Activated naive CD8-positive, alpha-beta T cell treated with anti-CD3 and anti-CD28 coated beads, Interleukin-2, amount 10 ng/mL, durations not matched to agents 7 days and 5 days (primary cell): ENCODE data around the gene DHRS7B. TPM values are rescaled to one million over a fixed set of nuclear protein-coding genes. Genes with fewer than 3 reads are reported as not detected.

Experiments
- ATAC-seq: fragments of 150-1000 bp; cut with Tn5 transposase; one replicate; pipeline ENCODE4 v1.10.0; 2021; ENCODE audit warnings: low read depth, moderate library complexity
- POLR2A ChIA-PET: fragments of 350-600 bp; sonication (Branson Sonifier 250); formaldehyde crosslinking; loops from one replicate; lab custom pipeline; 2021; ENCODE audit warnings: antibody characterized with exemption; lab: Charles Lee
- DNase-seq: peaks from one replicate; pipeline ENCODE4 v3.0.0; 2021
- H3K27ac Mint-ChIP-seq: one replicate; pipeline ENCODE4 v1.8.0; 2022; ENCODE audit warnings: mild to moderate bottlenecking, mixed read lengths
- H3K27me3 Mint-ChIP-seq: one replicate; pipeline ENCODE4 v1.8.0; 2022; ENCODE audit warnings: mild to moderate bottlenecking, moderate library complexity, mixed read lengths
- H3K36me3 Mint-ChIP-seq: one replicate; pipeline ENCODE4 v1.8.0; 2021; ENCODE audit warnings: mild to moderate bottlenecking, mixed read lengths
- H3K4me1 Mint-ChIP-seq: one replicate; pipeline ENCODE4 v1.8.0; 2021; ENCODE audit warnings: mixed read lengths
- H3K4me3 Mint-ChIP-seq: one replicate; pipeline ENCODE4 v1.8.0; 2022; ENCODE audit warnings: mild to moderate bottlenecking, moderate library complexity, mixed read lengths
- H3K9me3 Mint-ChIP-seq: one replicate; pipeline ENCODE4 v1.8.0; 2021; ENCODE audit warnings: mixed read lengths
- total RNA-seq, 2 experiments: library from RNA; stranded (reverse); gene quantifications; one replicate each; pipeline ENCODE4 v1.2.3, GENCODE V29; 2021

The DHRS7B gene
- total RNA-seq, 2 experiments from 2014 or later, result 12.6 to 14.2 TPM

DNA sequence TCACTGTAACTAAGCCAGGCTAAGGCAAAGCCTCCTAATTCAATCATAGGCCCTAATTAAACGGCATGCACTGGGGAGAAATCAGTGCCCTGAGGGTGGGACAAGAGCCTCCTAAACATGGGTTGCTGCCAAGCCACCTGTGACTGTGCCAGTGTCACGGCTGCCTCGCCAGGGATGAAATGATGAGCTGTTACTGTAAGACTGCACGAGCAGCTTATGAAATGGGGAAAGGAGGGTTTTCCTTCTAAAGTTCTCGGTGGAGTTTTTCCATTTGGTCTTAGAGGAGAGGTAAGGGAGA is 74.5 kb downstream of the DHRS7B start:
- H3K36me3 Mint-ChIP-seq, result peaks cover 11% of the 10 kb centered on the region
- POLR2A ChIA-PET, result interaction anchor here (0.5 kb wide), 1 partner anchor 63 kb away, joined by 4 read pairs; no protein-coding TSS in a partner anchor
- H3K9me3 Mint-ChIP-seq, result no peaks in the 10 kb centered on the region
- H3K4me3 Mint-ChIP-seq, result no peak overlapping the region
- peaks cover 11% of the 10 kb centered on the region for H3K4me1 Mint-ChIP-seq
- H3K27me3 Mint-ChIP-seq, result no peaks in the 10 kb centered on the region
- H3K27ac Mint-ChIP-seq, result no peak overlapping the region
- DNase-seq (no peak), ATAC-seq (no peak)

DNA sequence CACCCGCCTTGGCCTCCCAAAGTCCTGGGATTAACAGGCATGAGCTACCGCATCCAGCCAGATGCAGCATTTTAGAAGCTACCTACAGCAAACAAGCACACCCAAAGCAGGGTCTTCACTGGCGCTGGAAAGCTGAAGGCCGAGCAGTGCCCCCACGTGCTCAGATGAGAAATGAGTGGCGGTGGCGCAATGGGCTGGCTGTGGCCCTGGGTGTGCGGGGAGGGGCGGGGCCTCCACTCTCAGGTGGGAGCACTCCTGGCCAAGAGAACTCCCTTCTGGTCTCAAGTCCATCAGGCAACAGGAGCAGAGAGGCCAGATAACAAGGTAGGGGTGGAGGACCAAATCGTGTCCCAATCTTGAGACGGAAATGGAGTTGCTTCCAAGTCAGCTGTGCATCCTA is 75.1 kb downstream of the DHRS7B start:
- H3K4me3 Mint-ChIP-seq, result no peak overlapping the region
- ATAC-seq (no peak), DNase-seq (no peak)
- H3K36me3 Mint-ChIP-seq, result peaks cover 9% of the 10 kb centered on the region
- H3K27me3 Mint-ChIP-seq, result no peaks in the 10 kb centered on the region
- no peak overlapping the region for H3K27ac Mint-ChIP-seq
- peaks cover 11% of the 10 kb centered on the region for H3K4me1 Mint-ChIP-seq
- POLR2A ChIA-PET, result no interaction called here
- H3K9me3 Mint-ChIP-seq, result no peaks in the 10 kb centered on the region

DNA sequence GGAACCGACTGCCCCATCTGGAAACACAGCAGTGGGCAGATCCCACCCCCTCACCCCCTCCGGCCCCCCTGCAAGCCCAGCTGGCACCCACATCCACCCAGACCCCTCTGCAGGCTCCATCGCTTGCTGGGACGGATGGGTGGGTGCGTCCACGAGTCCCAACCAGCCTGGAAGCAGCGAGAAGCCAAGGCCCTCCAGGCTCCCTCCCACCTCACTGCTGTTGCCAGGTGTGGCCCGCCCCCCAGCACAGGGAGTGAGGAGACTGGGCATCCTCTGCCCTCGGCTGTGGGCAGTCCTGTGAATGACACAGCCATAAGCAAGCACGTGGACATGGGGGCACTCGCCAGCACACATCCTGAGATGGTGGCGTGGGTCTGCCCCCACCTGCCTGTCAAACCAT is 75.7 kb downstream of the DHRS7B start:
- Mint-ChIP-seq H3K9me3 (no peaks in the 10 kb centered on the region), H3K27me3 (no peaks in the 10 kb centered on the region), H3K4me1 (peaks cover 11% of the 10 kb centered on the region), H3K27ac (no peak overlapping the region), H3K36me3 (peaks cover 9% of the 10 kb centered on the region), H3K4me3 (no peak overlapping the region)
- DNase-seq (no peak), ATAC-seq (no peak)
- POLR2A ChIA-PET, result interaction anchor here (1.9 kb wide), 1 partner anchor 11 kb away, joined by 8 read pairs; the partner anchor contains the start of gene TMEM11

DNA sequence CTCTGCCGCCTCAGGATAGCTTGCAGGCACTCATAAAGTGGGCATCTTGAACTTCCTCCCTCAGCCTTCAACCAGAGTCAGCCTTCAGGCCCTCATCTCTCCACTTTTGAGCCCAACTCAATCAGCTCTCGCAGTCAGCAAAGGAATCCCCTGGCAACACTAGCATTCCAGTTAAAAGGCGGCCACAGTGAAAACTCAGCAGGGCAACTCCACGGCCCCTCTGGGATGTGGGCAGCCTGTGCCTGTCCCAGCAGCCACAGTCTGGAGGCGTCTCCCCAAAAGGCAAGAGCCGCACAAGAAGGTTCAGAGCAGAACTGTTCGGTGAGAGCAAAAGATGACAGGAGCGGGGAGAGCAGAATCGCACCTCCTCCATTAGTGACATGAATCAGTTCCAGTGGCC is 78.2 kb downstream of the DHRS7B start:
- H3K27ac Mint-ChIP-seq, result no peak overlapping the region

DNA sequence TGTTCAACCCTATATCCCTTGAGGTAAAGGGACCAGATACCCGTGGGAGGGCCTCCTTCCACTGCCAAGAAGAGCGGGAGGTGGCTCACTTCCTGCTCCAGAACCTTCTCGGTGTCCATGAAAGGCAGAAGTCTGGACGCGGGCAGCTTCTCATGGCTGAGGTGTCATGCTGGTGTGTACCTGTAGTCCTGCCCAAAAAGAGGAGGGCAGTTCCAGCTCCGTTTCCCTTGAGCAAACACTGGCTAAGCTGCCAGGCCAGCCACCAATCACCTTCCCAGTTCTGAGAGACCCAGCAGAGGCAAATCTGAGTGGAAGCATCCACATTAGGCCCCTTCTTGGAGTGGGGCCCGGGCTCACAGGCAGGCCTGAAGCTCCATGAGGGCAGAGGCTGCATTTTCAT is 81.6 kb downstream of the DHRS7B start:
- no peaks in the 10 kb centered on the region for H3K27me3 Mint-ChIP-seq
- ATAC-seq (no peak), DNase-seq (no peak)
- peaks cover 7% of the 10 kb centered on the region for H3K36me3 Mint-ChIP-seq
- H3K4me3 Mint-ChIP-seq, result no peak overlapping the region
- H3K27ac Mint-ChIP-seq, result no peak overlapping the region
- POLR2A ChIA-PET, result no interaction called here
- peaks cover 26% of the 10 kb centered on the region for H3K4me1 Mint-ChIP-seq
- no peaks in the 10 kb centered on the region for H3K9me3 Mint-ChIP-seq

More for the DNA sequence above, 78.2 kb downstream of the DHRS7B start:
- H3K27me3 Mint-ChIP-seq, result no peaks in the 10 kb centered on the region
- DNase-seq (no peak), ATAC-seq (no peak)
- H3K4me3 Mint-ChIP-seq, result no peak overlapping the region
- POLR2A ChIA-PET, result interaction anchor here (0.9 kb wide), 1 partner anchor 15 kb away, joined by 3 read pairs; no protein-coding TSS in a partner anchor
- no peaks in the 10 kb centered on the region for H3K9me3 Mint-ChIP-seq
- peaks cover 2% of the 10 kb centered on the region for H3K36me3 Mint-ChIP-seq
- peaks cover 12% of the 10 kb centered on the region for H3K4me1 Mint-ChIP-seq

DNA sequence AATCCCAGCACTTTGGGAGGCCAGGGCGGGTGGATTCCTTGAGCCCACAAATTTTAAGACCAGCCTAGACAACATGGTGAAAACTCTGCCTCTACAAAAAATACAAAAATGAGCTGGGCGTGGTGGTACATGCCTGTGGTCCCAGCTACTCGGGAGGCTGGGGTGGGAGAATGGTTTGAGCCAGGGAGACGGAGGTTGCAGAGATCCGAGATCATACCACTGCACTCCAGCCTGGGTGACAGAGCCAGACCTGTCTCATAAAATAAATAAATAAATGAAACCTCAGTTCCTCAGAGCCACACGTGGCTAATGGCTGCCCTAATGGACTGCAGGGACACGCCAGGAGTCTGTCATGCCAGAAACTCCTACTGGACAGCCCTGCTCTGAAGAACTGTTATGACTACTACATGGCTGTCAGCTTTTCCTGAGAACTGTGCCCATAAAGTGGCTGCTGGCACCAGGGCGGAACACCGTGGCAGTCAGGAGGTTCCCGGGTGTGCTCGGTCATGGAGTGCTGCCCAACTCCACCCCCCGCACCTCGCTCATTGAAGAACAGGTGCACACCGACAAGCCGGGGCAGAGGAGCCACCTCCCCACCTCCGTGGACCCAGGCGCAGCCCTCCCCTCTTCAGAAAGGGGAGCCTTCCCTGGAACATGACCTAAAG is 82.9 kb downstream of the DHRS7B start:
- Mint-ChIP-seq H3K9me3 (no peaks in the 10 kb centered on the region), H3K4me3 (no peak overlapping the region), H3K36me3 (peaks cover 7% of the 10 kb centered on the region), H3K4me1 (peaks cover 27% of the 10 kb centered on the region), H3K27me3 (no peaks in the 10 kb centered on the region), H3K27ac (no peak overlapping the region)
- DNase-seq (no peak), ATAC-seq (no peak)
- POLR2A ChIA-PET, result no interaction called here

DNA sequence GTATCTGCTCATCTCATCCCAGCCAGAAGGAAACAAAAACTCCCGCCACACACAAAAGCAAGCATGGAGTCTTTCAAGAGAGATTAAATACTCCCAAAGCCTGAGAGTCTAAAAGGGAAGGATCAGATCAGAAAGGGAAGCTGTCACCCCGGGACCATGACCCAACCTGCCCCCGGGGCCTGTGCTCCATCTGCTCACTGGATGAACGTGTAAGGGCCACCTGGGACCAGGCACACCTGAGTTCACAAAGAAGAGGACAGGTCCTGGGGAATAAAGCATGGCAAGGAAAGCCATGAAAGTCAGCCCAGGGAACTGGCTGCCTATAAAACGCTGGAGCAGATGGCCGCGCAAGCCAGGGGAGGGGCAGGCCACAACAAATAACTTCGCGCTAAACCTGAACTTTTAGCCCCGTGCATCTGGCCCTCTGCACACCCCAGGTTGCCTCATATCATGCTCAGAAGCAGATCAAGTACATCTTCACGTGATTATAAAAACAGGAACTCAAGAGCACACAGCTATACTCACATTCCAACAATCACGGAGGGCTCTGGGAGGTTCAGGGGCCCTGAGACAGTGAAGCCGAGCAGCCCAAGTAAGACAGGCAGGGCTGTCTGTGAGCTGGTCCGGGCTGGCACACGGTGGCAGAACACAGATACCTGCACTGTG is 83.8 kb downstream of the DHRS7B start:
- Mint-ChIP-seq H3K36me3 (peaks cover 7% of the 10 kb centered on the region), H3K27me3 (no peaks in the 10 kb centered on the region), H3K4me3 (no peak overlapping the region), H3K27ac (no peak overlapping the region), H3K4me1 (peaks cover 32% of the 10 kb centered on the region), H3K9me3 (no peaks in the 10 kb centered on the region)
- no peak for DNase-seq
- POLR2A ChIA-PET, result no interaction called here
- ATAC-seq, result no peak

DNA sequence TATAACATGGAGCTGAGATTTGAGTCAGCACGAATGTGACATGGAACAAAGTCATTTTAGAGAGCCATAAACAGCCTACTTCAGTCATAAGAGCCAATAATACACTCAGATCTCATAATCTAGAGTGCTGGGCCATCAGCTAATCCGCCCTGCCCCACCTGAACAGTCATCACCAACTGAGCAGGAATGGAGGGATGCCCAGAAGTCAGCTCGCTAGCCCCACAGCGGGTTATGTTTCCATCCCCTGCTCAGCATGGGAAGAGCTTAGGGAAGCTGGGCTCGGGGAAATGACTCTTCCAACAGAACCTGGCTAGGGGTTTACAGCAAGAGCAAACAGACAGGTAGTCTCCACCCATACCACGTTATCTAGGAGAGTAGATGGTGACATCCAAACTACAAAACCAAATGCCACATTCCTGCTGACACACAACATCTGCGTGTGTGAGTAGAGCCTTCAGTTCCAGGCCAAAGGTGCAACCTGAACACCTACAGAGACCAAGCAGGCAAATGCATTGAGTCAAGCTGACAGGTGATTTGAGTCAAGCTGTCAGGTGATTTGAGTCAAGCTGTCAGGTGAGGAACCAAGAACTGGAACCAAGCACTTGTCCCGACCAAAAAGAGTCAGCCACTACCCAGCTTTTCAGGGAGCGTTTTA is 85.2 kb downstream of the DHRS7B start:
- Mint-ChIP-seq H3K27ac (no peak overlapping the region), H3K27me3 (no peaks in the 10 kb centered on the region), H3K36me3 (peaks cover 8% of the 10 kb centered on the region), H3K4me1 (peaks cover 38% of the 10 kb centered on the region), H3K4me3 (peak overlapping the region; percentile 96), H3K9me3 (no peaks in the 10 kb centered on the region)
- ATAC-seq (no peak), DNase-seq (no peak)
- POLR2A ChIA-PET, result interaction anchor here (0.6 kb wide), 1 partner anchor 82 kb away, joined by 7 read pairs; no protein-coding TSS in a partner anchor

DNA sequence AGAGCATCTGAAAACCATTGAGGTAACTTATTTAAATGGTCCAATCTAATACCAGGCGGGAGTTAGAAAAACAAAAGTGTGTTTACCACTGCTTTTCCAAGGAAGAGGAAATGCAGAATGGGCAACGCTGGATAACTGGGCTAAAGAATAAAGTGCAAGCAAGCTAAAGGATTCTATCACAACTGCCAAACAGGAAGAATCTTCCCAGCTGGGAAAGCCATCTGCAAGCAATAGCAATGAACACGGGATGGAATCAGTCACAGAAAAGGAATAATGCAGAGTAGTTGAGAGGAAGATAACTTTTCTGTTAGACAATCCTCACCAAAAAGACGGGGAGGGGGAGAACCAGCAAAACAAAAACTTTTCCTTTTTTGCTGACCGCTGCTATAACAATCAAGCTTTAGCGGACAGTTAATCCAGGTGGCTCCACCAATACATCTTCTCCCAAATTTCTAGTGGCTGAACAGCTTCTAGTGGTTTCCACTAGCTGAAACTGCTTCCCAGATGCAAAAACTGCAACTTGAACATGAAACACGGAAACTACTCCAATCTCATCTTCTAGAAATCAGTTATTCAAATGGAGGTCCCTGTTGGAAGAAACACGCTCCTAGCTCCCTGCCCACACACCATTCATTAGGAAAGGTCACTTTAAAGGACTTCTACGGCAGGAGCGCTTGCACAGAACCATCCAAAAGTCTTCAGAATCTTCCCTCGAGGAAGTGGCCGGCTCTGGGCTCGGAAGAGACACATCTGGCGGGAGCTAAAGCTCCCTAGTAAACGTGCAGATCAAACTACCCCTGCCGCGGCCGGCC is 86.3 kb downstream of the DHRS7B start:
- H3K27me3 Mint-ChIP-seq, result no peaks in the 10 kb centered on the region
- POLR2A ChIA-PET, result interaction anchor here (0.5 to 2.4 kb wide), 11 partner anchors 9 to 601 kb away, joined by 3 to 15 read pairs (median 4); partner anchors contain the start of genes DHRS7B and USP22
- H3K27ac Mint-ChIP-seq, result peak overlapping the region; percentile 94
- peaks cover 38% of the 10 kb centered on the region for H3K4me1 Mint-ChIP-seq
- no peak for DNase-seq
- H3K36me3 Mint-ChIP-seq, result peaks cover 8% of the 10 kb centered on the region
- no peak for ATAC-seq
- no peaks in the 10 kb centered on the region for H3K9me3 Mint-ChIP-seq
- H3K4me3 Mint-ChIP-seq, result peak overlapping the region; percentile 96

DNA sequence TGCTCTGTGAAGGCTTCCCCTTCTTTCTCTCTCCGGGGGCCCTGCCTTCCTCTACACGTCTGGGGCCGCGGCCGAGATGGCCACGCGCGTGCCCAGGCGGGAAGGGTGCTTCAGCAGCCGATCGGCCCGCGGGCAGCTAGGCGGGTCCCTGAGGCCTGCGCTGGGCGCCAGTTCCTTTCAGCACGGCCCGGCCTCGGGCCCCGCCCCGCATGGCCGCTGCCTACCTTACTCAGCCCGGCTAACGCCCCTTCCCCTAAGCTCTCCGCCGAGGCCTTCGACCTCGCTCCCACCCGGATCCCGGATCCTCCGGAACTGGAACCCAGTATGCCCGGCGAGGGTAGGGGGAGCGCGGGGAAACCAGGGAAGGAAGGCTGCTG is 86.9 kb downstream of the DHRS7B start:
- H3K27ac Mint-ChIP-seq, result peak overlapping the region; percentile 94
- DNase-seq (no peak), ATAC-seq (peak; percentile 10)
- H3K27me3 Mint-ChIP-seq, result no peaks in the 10 kb centered on the region
- H3K4me3 Mint-ChIP-seq, result peak overlapping the region; percentile 96
- H3K9me3 Mint-ChIP-seq, result no peaks in the 10 kb centered on the region
- H3K4me1 Mint-ChIP-seq, result peaks cover 39% of the 10 kb centered on the region
- POLR2A ChIA-PET, result interaction anchor here (0.5 to 2.4 kb wide), 11 partner anchors 10 to 601 kb away, joined by 3 to 15 read pairs (median 4); partner anchors contain the start of genes DHRS7B and USP22
- peaks cover 8% of the 10 kb centered on the region for H3K36me3 Mint-ChIP-seq

DNA sequence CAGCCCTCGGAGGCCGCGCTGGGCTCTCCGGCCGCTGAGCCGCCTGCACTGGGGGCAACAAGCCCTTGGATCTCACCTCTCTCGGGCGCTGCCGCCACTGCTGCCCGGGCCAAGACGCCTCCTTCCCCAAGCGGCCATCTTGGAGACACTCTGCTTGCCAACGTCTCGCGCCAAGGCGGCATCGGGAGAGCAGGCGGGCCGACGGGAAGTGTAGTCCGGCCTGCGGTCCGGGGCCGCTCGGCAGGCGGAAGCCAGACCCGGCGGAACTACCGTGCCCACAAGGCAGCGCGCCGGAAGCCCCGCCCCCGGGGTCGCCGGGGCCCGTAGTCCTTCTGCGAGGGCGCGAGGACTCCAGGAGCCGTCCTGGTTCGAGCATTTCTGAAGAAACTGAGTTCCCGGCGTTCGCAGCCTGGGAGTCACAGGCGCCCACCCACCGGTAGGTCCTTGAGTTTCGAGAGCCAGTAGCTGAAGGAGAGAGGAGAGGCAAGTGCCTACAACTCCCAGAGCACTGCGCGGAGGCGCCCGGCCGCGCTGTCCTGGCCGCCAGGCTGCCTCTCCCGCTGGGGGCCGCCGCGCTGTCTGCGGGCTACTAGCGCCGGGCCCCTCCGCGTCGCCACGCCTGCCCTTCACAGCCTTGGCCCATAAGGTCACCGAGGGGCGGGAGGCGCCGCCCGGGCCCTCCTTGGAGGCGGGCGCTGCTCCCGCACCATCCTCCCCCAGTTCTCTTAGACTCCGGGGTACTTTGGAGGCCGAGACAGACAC is 87.4 kb downstream of the DHRS7B start, which contains the start of gene TMEM11:
TSS of gene TMEM11 (minus strand) at position 147 of the 762 bp plus-strand sequence. CDS start at position 138, 9 bp downstream.
- Mint-ChIP-seq H3K4me1 (peaks cover 41% of the 10 kb centered on the region), H3K27me3 (no peaks in the 10 kb centered on the region), H3K27ac (peak within 1 kb of the TSS; percentile 94), H3K36me3 (peaks cover 10% of the 10 kb centered on the region), H3K4me3 (peak within 1 kb of the TSS; percentile 96), H3K9me3 (no peaks in the 10 kb centered on the region)
- POLR2A ChIA-PET, result interaction anchor here (0.6 to 2.4 kb wide), 10 partner anchors 11 to 171 kb away, joined by 3 to 15 read pairs (median 4); partner anchors contain the start of genes DHRS7B and USP22
- ATAC-seq (peak; percentile 91), DNase-seq (peak; percentile 98)
